ENCODE data around the gene PSMD7. TPM values are rescaled to one million over a fixed set of nuclear protein-coding genes. Genes with fewer than 3 reads are reported as not detected.
"Not testable (repeated sequence)": the region's sequence is repeated elsewhere in the genome, so short reads cannot be mapped to it uniquely, and the experiment has no call there.

Gene PSMD7
- total RNA-seq, 2 experiments from 2014 or later, result 103 to 119 TPM

- H3K27me3 Mint-ChIP-seq, result no peaks in the 10 kb centered on the region
- H3K4me3 Mint-ChIP-seq, result no peak overlapping the region
- no peak for DNase-seq
- no peaks in the 10 kb centered on the region for H3K9me3 Mint-ChIP-seq
- intact Hi-C loops (cut with micrococcal nuclease), result no loop called here
- H3K4me1 Mint-ChIP-seq (ENCODE audit: low read depth), result peaks cover 2% of the 10 kb centered on the region
- POLR2A ChIA-PET, result no interaction called here
- no peak for TF ChIP-seq CTCF (IDR thresholded peaks at IDR 0.05)
- no peak for ATAC-seq
- H3K27ac Mint-ChIP-seq, result no peak overlapping the region
- peaks cover 17% of the 10 kb centered on the region for H3K36me3 Mint-ChIP-seq (ENCODE audit: low read depth)
- CTCF ChIA-PET, result interaction anchor here (1.8 to 1.9 kb wide), 2 partner anchors 9 to 16 kb away, joined by 8 read pairs; no protein-coding TSS in a partner anchor
Observed at GRCh38 chr16:74325641-74326040, 29.0 kb downstream of the PSMD7 start.

GRCh38 chr16:74328346-74328745 lies 31.7 kb downstream of the PSMD7 start:
- H3K27ac Mint-ChIP-seq; H3K4me3 Mint-ChIP-seq; CTCF ChIA-PET; H3K4me1 Mint-ChIP-seq (ENCODE audit: low read depth); DNase-seq; intact Hi-C loops (cut with micrococcal nuclease); H3K27me3 Mint-ChIP-seq; H3K9me3 Mint-ChIP-seq; POLR2A ChIA-PET; ATAC-seq: not testable (repeated sequence)
- H3K36me3 Mint-ChIP-seq (ENCODE audit: low read depth), result peaks cover 23% of the 10 kb centered on the region

DNA sequence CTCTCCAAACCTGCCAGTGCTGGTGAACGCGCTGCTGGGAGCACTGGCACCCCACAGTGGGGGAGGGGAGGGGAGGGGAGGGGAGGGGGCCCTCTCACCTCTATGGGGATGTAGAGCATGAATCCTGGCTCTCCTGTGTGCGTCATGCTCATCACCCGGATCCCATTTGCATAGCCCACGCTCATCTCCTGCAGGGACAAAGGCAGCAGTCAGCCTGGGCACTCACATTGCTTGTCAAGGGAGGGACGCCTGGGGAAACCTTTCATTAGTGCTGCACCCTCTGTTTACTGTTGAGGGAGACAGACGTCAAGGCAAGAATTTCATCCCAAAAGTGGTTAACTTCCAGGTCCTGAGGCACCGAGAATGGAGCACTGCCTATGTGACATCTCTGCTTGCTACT lies 35.9 kb downstream of the PSMD7 start:
- CTCF ChIA-PET; H3K27me3 Mint-ChIP-seq; H3K4me1 Mint-ChIP-seq (ENCODE audit: low read depth); H3K4me3 Mint-ChIP-seq; POLR2A ChIA-PET; intact Hi-C loops (cut with micrococcal nuclease); ATAC-seq; DNase-seq; H3K9me3 Mint-ChIP-seq; H3K27ac Mint-ChIP-seq: not testable (repeated sequence)
- H3K36me3 Mint-ChIP-seq (ENCODE audit: low read depth), result peaks cover 23% of the 10 kb centered on the region

GRCh38 chr16:74337506-74337905 lies 40.9 kb downstream of the PSMD7 start:
- H3K4me1 Mint-ChIP-seq (ENCODE audit: low read depth); H3K4me3 Mint-ChIP-seq; DNase-seq; H3K9me3 Mint-ChIP-seq; ATAC-seq; CTCF ChIA-PET; POLR2A ChIA-PET; H3K27me3 Mint-ChIP-seq; intact Hi-C loops (cut with micrococcal nuclease); H3K27ac Mint-ChIP-seq: not testable (repeated sequence)
- peaks cover 15% of the 10 kb centered on the region for H3K36me3 Mint-ChIP-seq (ENCODE audit: low read depth)

- ATAC-seq; intact Hi-C loops (cut with micrococcal nuclease); H3K27ac Mint-ChIP-seq; H3K4me3 Mint-ChIP-seq; POLR2A ChIA-PET; DNase-seq; CTCF ChIA-PET; H3K27me3 Mint-ChIP-seq; H3K9me3 Mint-ChIP-seq; H3K4me1 Mint-ChIP-seq (ENCODE audit: low read depth): not testable (repeated sequence)
- peaks cover 16% of the 10 kb centered on the region for H3K36me3 Mint-ChIP-seq (ENCODE audit: low read depth)
Observed at GRCh38 chr16:74339226-74339625, 42.6 kb downstream of the PSMD7 start.

GRCh38 chr16:74353038-74353437 lies 56.4 kb downstream of the PSMD7 start:
- ATAC-seq; H3K4me1 Mint-ChIP-seq (ENCODE audit: low read depth); intact Hi-C loops (cut with micrococcal nuclease); H3K27me3 Mint-ChIP-seq; H3K27ac Mint-ChIP-seq; DNase-seq; H3K9me3 Mint-ChIP-seq; H3K4me3 Mint-ChIP-seq; POLR2A ChIA-PET; H3K36me3 Mint-ChIP-seq (ENCODE audit: low read depth); CTCF ChIA-PET: not testable (repeated sequence)

Other genes with a start within 250 kb of the PSMD7 start
- gene NPIPB15, start 79.5 kb downstream of the PSMD7 start, total RNA-seq, result 1 to 10 TPM; 1.7 to 1.8 TPM
- under 1 TPM in 1 of 2 experiments, not detected in 1; 0.22 TPM for gene CLEC18B, start 124.7 kb downstream of the PSMD7 start, total RNA-seq